Activated T-cell treated with anti-CD3 and anti-CD28 coated beads for 48 hours (primary cell): Measurements from ENCODE around the gene UXS1.

Experiments used
- DNase-seq: peaks from one replicate; pipeline ENCODE4 v3.0.0-alpha.2; 2020; ENCODE audit warnings: low read depth

UXS1 gene

DNA sequence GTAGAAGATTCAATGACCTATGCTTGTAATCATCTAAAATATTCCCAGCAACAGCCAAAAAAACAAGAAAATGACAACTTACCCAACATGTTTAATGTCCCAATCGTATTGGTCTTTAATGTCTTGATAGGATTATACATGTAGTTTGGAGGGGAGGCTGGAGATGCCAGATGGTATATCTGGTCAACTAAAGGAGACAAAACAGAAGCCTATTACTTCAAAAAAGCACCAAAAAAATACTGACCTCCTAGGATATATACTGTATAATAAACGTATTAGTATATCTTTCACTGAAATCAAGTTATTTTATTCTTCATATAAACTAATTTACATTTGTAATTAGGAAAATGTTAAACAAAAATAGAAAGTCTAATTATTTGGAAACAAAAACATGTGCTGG, 64.5 kb downstream of the UXS1 start:
- DNase-seq: no peak

- DNase-seq: no peak
Observed at GRCh38 chr2:106129150-106129549, 65.0 kb downstream of the UXS1 start.

- DNase-seq: no peak
Observed at GRCh38 chr2:106127776-106128268, 66.3 kb downstream of the UXS1 start.

DNA sequence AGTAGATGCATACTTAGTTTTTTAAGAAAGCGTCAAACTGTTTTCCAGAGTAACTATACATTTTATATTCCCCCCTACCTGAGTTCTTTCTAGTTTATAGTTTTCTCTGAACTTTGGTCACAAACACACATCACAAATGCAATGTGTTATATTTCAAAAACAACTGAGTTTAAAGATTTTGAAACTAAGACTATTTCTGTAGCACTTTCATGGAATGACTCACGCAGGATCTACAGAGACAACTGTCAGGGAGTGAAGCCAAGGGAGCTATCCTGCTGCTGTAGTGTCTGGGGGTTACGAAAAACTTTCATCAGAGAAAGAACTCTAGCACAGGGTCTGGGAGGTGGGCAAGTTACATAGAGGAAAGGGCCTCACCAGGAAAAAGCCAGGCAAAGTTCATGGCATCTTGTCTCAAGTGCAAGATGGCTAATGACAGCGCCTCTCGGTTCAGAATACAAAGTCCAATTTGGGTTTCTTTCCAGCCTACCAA, 66.8 kb downstream of the UXS1 start:
- no peak for DNase-seq

DNA sequence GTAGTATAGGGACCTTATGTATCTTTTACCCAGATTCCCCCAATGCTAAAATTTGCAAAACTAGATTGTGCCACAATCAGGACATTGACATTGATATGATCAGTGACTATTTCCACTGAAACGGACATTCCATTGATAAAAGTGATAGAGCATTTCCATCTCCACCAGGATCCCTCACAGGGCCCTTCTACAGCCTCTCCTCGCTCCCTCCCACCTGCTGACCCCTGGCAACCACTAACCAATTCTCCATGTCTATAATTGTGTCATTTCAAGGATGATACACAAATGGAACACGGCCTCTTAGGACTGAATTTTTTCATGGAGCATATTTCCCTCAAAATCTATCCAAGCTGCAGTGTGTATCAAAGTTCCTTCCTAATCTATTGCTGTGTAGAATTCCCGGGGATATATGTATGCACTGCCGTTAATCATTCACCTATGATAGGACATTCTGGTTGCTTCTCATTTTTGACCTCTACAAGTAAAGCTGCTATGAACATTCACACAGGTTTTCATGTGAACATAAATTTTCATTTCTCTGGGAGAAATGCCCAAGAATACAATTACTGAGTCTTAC, 67.3 kb downstream of the UXS1 start:
- no peak for DNase-seq

- no peak for DNase-seq
Observed at GRCh38 chr2:106126295-106126694, 67.8 kb downstream of the UXS1 start.

DNA sequence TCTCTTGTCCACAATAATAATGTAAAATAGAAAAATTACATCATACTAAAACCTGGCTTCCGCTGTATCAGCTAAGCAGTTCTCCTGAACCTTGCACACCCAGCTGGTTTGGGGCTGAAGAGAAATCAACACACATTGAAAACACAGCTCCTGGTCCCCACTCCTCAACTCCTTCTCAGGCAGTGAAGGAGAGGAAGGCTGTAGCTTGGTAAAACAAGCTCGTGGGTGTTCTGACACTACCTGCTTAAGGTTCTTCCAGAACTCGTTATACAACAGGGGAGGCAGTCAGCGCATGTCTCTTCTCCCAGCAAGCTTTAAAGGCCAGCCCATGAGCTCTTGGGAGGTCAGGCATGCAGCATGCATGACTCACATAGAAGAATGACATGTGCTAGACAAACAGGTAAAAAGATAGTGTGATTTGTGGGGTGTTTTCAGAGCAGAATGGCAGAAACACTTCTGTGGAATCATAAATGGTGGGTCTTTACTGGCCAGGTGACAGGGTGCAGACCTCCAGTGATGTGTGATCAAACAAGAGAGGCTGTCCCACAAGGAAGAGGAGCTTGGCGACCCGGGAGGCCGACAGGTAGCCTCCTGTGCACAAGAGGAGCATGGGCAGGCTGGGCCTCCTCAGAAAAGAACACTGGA, 69.1 kb downstream of the UXS1 start:
- DNase-seq: no peak

DNA sequence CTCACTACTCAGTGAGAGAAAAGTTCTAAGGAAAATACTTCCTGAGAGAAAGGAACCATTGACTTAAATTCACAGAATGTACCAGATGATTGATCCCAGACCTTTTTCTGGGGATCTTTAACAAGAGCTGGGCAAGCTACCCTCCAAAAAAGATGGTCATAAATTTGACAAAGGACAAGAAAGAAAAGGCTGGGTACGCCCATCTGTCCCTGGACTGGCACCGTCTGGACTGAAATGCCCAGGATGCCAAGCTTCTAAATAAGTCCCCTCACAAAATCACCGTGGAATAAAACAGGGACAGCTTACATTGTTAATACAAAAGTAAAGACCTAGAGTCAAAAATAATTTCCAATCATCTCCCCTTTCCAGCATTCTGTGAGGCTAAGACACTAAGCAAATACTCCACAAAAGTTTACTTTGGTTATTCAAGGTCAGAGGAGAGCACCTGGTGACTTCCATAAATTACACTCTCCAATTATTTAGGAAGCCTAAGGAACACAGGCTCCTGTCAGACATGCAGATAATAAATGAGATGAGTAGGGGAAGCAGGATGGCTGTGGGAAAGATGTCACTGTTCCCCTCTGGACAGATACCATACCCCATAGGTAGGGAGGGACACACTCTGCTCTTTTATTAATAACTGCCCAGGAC, 69.9 kb downstream of the UXS1 start:
- no peak for DNase-seq

DNA sequence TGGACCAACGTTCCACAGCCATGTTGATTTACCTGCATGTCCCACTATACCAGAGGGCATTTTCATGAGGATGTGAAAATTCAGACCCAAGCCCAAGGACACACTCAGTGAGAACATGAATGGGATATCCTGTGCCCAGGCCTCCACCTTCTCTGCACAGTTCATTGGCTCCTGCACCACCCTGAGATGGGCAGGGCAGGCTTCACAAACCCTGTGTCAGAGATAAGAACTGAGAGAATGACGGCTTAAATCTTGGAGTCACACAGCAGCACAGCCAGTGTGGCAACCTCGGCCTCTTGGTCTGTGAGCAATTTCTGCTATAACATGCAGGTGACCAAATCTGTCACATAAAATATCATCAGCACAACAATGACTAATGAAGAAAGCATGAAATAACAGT, 71.9 kb downstream of the UXS1 start:
- DNase-seq: no peak

DNA sequence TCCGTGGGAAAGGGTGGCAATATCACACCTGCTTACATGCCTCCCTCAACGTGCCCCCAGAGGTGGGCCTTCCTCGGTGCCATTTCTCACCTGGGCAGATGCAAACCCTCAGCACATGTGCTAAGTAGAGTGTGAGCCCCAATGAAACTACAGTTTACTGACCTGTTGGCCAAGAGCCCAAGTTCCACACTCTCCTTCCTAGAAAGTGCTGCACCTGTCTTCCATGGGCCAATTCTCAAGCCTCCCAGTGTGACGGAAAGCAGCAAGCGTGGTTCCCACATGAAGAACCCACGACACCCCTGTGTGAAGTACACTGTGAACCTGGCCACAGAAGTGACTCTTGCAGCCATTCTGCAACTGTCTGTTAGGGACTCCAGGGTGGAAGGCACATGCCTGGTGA, 73.7 kb downstream of the UXS1 start:
- DNase-seq: no peak

- DNase-seq: no peak
Observed at GRCh38 chr2:106119074-106119473, 75.0 kb downstream of the UXS1 start.

GRCh38 chr2:106117882-106118684, 76.0 kb downstream of the UXS1 start:
- DNase-seq: no peak

- no peak for DNase-seq
Observed at GRCh38 chr2:106117347-106117746, 76.8 kb downstream of the UXS1 start.

GRCh38 chr2:106116248-106116647, 77.9 kb downstream of the UXS1 start:
- no peak for DNase-seq

DNA sequence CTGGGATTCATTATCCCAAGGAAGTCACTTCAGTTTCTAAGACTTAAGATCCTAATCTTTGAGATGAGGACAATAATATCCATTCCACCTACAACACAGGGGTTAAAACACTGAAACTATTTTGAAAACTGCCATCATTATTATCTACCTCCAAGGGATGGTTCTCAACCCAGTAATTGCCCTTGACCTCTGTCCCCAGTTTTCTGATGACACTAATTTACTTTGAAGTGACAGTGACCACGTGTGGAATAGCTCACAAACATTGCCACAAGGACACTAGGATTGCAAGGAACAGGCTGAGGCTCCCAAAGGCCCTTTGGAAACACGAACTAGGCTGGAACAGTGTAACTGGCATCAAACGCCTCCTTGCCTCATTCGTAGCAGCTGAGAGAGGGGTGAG, 78.4 kb downstream of the UXS1 start:
- no peak for DNase-seq

DNA sequence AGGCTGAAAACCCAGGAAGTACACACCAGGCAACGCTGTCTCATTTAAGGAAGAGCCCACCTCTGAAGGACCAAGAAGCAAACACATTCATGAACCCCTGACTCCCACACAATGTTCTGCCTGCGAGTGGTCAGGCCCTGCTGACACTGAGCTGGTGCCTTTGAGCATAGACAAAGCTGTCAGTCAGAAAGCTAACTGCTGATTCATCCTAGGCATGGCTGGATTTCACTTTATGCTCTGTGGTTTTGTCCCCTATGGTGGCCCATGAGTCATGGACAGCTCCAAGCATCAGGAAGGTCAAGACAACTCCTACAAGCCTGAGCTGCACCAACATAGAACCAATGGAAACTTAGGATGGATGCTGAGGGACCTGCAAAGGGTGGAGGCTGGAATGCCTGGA, 78.9 kb downstream of the UXS1 start:
- DNase-seq: no peak

DNA sequence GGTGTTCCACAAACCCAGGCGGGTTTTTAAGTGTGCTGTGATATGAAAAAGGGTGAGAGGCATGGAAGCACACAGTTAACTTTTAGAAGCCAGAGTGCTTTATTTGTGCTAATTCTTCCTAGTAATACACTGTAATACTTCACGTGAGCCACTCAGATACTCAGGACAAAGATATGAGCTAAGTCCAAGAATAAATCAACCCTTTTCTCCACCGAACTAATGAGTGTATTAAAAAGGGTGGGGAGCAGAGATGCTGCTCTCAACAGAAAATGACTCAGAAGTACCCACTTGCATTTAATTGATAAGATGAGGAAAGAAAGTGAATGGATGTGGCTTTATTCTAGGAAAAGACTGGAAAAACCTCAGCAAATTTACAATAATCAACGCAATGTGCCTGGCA, 79.9 kb downstream of the UXS1 start:
- DNase-seq: no peak

DNA sequence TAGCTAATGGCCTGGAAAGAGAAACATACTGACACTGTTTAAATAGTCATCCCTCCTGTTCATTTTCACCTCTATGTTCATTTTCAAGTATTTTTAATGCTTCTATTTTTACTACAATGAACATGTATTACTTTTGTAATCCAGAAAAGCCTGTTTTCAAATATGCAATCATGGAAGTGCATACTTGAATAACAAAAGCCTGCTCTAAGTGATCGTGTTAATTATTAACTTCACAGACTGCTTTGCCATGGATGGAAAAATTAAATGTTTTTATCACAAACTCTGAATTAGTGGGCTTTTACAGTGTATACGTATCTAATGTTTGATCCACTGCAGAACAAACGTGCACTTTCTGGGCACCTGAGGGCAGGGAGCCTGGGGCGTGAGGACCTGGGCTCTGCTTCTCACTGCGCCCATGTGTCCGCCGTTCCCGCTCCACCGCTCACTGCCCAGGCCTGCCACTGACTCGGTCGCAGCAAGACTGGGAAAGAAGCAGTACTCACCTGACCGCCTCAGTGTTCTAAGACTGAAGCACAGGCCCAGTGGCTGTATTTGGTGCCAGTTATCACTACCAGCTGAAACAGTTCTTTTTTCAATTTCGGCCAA, 80.6 kb downstream of the UXS1 start:
- no peak for DNase-seq

DNA sequence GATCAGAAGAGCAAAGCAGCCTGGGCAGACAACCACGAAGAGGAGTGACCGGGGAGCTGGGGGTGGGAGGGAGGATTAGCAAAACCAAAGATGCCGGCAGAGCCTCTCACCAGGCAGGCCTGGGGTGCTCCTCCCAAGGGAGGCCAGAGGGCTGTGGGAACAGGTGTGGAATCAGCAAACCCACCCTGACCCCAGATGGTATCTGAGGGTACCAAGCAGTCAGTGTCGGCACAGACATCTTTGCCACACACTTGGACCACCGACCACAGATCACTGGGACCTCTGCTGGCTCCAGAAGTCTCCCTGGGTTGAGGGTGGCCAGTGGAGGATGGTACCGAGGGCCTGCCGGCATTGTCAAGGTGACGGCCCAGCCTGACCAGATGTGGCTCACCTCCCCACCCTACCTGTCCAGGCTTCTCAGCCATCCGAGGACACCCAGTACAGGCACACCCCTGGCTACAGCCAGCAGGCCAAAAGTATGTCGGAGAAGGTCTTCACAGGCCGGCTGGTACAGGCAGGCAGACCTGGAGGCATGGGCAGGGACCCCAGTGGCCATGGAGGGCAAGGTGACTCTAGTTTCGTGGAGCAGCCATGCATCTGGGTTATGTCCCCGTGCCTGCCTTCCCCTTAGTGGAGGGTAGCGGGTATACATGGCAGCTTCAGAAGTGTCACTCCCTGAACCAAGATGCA, 82.1 kb downstream of the UXS1 start:
- DNase-seq: no peak

DNA sequence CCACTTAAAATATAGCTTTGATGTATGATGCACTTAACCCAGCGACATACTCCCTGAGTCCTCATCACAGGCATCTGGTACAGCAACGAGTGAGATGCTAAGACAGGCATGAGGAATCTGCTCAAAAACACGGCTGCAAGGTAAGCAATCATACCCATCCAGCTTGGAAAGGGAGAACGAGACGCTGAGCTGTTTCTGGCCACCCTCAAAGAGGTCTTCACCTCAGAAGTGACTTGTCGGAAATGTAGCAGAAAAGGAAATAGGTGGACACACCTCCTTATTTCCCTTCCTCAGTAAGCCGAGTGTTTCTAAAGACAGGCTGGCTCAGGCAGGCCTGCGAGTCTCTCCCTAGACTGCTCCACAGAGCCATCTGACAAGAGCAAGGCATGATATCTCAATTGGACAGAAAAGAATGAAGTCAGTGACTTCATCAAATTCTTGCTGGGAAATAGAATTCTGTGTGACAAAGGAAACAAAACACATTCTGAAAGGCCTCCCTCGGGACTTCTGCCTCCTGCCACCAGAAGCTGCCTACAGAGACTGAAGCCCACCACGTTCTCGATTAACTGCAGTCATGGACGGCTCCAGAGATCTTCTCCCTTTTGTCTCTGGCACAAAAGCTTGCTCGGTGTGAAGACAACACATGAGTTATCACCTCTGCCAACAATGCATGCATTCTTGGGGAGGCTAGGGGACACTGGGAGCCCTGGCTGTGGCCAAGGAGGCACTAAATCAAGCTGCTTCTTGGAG, 84.3 kb downstream of the UXS1 start:
- DNase-seq: no peak

DNA sequence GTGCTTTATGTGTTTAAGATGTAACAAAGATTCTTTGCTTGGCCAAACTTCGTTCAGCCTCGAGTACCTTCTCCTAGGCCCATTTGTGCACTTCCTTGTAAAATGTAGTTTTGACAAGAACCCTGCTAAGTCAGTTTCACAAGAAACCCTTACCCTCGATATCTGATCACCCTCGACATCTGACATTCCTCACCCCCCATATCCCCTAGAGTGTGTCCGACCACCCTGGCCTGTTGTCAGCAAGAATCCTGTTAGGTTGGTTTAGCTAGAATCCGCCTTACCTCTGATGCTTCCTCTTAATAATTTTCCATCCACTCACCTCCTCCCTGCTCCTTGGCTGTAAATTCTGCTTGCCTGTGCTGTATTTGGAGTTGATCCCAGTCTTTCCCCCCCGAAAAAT, 85.3 kb downstream of the UXS1 start:
- DNase-seq: no peak
